Effector CD8-positive, alpha-beta T cell (primary cell): ENCODE results near the gene ALDH1A3.

Experiments
- DNase-seq: peaks from one replicate; lab custom pipeline; 2025; lab: John Stamatoyannopoulos, UW

ALDH1A3 gene

GRCh38 chr15:100881573-100882336 is 2.1 kb downstream of the ALDH1A3 start:
- DNase-seq: no peak

GRCh38 chr15:100885116-100885515 is 5.5 kb downstream of the ALDH1A3 start:
- no peak for DNase-seq

GRCh38 chr15:100885811-100886210 is 6.2 kb downstream of the ALDH1A3 start:
- DNase-seq: no peak

DNA sequence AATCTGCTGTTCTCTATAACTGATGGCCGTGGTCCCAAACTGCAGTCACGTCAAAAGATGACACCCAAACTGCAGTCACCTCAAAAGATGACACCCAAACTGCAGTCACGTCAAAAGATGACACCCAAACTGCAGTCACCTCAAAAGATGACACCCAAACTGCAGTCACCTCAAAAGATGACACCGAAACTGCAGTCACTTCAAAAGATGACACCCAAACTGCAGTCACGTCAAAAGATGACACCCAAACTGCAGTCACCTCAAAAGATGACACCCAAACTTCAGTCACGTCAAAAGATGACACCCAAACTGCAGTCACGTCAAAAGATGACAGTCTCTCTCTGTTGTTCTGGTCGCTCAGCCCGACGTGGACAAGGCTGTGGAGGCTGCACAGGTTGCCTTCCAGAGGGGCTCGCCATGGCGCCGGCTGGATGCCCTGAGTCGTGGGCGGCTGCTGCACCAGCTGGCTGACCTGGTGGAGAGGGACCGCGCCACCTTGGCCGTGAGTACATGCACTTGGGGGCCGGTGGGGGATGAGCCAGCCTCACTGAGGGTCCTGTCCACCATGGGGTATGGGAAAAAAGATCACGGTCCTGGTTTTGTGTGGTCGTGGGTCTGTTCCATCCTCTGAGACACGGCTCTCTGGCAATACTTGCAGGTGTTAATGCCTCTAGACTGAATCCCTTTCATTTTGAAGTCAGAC is 7.7 kb downstream of the ALDH1A3 start:
- no peak for DNase-seq

DNA sequence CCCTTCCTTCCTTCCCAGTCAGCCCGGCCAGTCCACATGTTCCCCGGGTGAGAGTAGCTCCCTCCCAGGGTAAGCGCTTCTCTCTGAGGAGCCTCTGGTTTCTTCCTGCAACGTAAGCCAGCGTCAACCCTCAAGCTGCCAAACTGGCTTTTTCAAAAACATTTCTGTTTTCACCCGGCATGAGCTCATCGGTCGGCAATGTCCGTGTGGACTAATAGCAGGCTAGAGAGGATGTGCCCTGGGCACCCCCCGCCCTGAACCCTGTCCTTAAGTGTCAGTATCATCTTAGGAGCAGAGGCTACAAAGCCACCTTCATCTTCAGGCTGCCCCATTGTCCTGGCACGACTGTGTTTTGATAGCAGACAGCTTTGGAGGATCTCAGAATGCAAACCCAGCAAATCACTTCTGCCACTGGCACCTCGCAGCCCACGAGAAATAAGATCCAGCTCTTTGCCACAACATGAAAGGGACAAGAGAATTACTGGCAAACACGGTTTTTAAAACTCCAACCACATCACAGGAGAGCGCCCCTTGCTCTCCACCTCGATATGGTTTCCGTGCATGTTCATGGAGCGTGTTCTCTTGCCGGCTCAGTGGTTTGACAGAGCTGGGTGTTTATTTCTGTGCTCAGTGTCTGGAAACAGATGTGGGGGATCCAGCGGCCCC is 9.9 kb downstream of the ALDH1A3 start:
- DNase-seq: no peak

DNA sequence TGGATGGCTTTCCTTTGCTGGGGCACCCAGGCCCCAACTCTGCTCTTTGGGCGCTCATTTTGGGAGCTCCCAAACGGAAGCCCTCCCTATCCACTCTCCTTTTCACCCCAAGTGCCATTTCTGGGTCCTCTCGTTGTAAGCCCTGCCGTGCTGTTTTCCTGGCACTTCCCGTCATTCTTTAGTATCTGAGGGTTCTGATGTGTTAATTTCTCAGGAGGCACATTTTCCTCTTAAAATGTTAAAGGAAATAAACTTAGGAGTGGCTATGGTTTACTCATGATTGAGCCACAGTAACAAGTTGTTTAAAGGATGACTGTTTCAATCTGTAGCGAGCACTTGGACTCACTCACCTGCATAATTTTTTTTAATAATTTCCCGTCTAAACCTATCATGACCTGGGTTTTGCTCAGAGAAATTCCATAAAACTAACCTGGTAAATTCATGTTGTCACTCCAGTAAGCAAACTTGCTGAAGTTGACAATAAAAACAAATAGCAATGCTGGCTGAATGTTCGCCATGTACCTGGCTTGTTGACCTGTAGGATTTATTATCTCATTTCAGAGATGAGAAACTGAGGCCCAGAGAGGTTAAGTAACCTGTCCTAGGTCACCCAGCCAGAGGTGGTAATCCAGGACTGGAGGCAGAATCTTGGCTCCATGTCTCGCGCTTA is 10.6 kb downstream of the ALDH1A3 start:
- DNase-seq: no peak

- DNase-seq: no peak
Measured at GRCh38 chr15:100890850-100891249, 11.2 kb downstream of the ALDH1A3 start.

GRCh38 chr15:100891307-100892012 is 11.8 kb downstream of the ALDH1A3 start:
- DNase-seq: no peak

DNA sequence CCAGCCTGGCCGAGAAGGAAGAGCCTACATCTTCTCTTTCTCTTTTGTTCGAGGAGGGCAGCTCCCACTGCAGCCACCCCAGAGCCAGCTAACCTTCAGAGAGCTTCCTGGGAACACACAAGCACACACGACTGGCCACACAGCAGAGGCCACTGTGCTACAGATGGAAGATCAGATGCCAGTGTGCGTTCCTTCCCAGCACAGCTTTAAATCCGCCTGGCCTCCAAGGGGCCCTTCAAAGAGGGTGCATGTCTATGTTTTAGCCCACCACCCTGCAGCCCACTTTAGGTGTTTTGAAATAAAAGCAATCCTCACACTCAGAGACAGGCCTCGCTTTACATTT is 12.4 kb downstream of the ALDH1A3 start:
- DNase-seq: no peak

DNA sequence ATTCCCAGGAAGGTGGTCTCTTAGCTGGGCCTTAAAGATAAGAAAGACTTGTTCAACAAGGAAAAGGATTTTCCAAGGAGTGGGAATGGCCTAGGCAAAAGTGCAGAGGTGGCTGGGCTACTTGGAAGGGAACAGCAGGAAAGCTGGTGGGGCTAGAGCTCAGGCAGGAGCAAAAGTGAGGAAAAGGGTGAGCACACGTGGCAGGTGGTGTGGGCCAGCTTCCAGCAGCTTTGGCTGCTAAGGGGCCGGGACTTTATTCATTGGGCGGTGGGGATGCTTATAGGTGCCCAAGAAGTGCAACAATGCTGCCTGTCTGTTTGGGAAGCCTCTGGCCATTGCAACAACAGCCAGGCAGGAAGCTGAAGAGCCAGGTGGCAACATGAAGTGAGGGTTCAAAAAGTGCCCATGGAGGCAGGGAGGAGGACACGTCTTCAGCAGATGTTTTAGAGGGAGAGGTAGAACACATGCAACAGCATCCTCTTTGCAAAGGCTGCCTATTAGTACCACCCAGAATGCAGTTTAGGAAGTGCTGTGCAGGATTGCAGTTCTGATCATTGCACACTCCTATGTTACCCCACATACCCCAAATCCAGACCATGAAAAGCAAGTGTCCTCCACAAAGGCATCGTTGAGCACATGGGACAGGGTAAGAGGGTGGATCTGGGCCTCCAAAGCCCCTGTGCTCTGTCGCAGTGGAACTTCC is 13.8 kb downstream of the ALDH1A3 start:
- no peak for DNase-seq

DNA sequence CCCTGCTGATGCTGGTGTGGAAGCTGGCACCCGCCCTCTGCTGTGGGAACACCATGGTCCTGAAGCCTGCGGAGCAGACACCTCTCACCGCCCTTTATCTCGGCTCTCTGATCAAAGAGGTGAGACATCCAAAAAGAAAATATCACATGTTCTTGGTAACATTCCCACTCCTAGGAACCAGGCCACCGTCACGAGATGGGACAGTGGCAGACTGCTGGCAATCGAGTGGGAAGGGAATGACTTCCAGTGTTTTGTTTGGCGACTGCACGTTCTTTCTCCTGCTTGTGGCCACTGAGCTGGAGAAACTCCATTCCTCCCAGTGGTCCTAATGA is 14.3 kb downstream of the ALDH1A3 start:
- DNase-seq: no peak

DNA sequence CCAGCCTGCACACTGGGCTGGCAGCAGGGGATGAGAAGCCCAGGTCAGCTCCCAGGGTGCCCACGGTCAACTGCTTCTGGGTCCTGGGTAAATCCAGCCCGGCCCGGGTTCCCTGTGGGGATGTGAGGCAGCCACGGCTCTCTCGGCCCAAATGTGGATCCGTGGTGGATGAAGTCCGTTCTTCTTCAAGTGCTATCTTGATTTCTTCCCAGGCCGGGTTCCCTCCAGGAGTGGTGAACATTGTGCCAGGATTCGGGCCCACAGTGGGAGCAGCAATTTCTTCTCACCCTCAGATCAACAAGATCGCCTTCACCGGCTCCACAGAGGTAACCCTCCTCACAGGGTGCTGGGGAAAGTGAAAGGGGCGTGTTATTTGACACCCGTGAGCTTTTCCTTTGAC is 16.1 kb downstream of the ALDH1A3 start:
- no peak for DNase-seq

DNA sequence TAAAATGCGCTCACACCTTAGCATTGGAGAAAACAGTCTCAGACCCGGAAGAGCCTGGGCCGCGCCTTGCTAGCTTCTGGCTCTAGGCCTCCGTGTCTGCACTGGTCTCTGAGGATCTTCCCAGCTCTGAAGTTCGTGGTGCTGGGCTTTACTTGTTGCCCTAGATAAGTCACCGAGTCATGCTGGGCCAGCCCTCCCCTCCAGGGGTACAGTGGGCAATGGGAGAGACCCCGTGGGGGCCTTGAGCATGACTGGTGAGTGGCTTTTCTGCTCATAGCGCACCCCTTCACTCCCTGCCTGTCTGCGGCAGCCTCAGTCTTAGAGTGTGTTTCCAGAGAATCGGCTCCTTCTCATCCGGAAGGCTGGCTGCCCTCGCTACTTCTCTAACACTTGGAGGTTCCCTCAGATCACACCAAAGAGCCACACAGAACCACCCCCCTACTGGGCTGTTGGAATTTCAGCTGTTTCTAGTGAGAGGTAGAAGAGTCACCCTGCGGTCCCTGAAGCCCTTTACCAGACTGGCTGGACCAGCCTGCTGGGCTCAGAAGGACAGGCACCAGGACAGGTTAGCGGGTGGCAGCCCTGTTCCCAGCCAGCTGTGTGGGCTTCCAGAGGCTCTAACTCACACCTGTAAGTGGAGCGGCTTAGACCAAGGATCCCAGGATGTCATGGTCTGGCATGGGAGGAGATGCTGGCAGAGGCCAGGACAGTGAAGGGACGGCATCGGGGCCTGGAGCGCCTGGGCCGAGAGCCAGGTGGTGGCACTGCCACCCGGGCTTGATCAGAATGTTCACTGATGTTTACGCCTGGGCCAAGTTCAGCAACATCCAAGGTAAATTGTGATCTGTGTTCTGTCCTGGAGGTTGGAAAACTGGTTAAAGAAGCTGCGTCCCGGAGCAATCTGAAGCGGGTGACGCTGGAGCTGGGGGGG is 17.9 kb downstream of the ALDH1A3 start:
- no peak for DNase-seq

DNA sequence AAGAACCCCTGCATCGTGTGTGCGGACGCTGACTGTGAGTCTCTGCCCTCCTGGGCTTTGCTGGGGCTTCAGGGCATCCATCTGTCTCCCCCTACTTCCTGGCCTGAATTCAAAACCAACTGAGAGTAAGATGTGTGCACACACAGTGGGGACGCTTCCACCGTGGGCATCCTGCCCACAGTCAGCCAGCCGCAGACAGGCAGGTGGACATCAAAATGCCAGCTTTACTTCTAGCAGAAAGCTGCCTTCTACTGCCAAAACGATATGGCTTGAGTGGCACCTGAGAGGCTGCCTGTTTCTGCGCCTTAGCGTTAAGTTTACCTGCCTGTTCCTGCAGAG is 18.5 kb downstream of the ALDH1A3 start:
- no peak for DNase-seq

GRCh38 chr15:100898661-100899462 is 19.2 kb downstream of the ALDH1A3 start:
- no peak for DNase-seq

- no peak for DNase-seq
Measured at GRCh38 chr15:100899601-100900000, 20.0 kb downstream of the ALDH1A3 start.

- no peak for DNase-seq
Measured at GRCh38 chr15:100900136-100900794, 20.6 kb downstream of the ALDH1A3 start.

- no peak for DNase-seq
Measured at GRCh38 chr15:100900795-100901169, 21.2 kb downstream of the ALDH1A3 start.

DNA sequence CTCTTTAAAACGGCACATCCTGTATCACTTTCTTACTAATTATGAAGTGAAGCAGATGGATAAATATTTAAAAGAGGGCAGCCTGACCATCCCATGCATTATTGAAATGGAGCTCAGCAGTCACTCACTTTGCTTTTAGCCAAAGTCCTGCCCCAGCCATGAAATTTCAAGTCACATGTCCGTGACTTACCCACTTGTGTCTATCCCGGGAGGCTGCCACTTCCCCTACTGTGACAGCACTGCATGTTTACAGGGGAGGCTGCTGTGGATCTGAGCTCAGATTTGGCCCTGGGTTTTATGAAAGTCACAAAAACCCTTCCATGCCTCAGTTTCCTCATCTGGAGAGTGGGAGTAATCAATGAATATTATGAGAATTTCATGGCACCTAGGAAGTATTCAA is 21.7 kb downstream of the ALDH1A3 start:
- DNase-seq: no peak
